ENCODE data around the gene PGBD1.
A peak's percentile ranks its signal among the peaks of the same experiment; 100 is the strongest.

Gene PGBD1

GRCh38 chr6:28326371-28326948 lies 45.1 kb downstream of the PGBD1 start:
- Mint-ChIP-seq H3K27me3 (ENCODE audit: low read depth, poor library complexity) (peaks cover 8% of the 10 kb centered on the region), H3K36me3 (ENCODE audit: low read depth) (peaks cover 77% of the 10 kb centered on the region), H3K9me3 (peaks cover 80% of the 10 kb centered on the region), H3K27ac (no peak overlapping the region), H3K4me3 (no peak overlapping the region), H3K4me1 (no peaks in the 10 kb centered on the region)
- no peak for DNase-seq
- TF ChIP-seq CTCF (IDR thresholded peaks at IDR 0.05), result no peak

GRCh38 chr6:28330041-28330440 lies 48.7 kb downstream of the PGBD1 start:
- peaks cover 70% of the 10 kb centered on the region for H3K9me3 Mint-ChIP-seq
- H3K27me3 Mint-ChIP-seq (ENCODE audit: low read depth, poor library complexity), result peaks cover 3% of the 10 kb centered on the region
- H3K36me3 Mint-ChIP-seq (ENCODE audit: low read depth), result peaks cover 79% of the 10 kb centered on the region

GRCh38 chr6:28333047-28333446 lies 51.7 kb downstream of the PGBD1 start:
- peaks cover 3% of the 10 kb centered on the region for H3K27me3 Mint-ChIP-seq (ENCODE audit: low read depth, poor library complexity)
- no peak for DNase-seq
- peaks cover 18% of the 10 kb centered on the region for H3K4me1 Mint-ChIP-seq
- H3K4me3 Mint-ChIP-seq, result no peak overlapping the region
- TF ChIP-seq CTCF (IDR thresholded peaks at IDR 0.05), result no peak
- peaks cover 40% of the 10 kb centered on the region for H3K9me3 Mint-ChIP-seq
- peaks cover 49% of the 10 kb centered on the region for H3K36me3 Mint-ChIP-seq (ENCODE audit: low read depth)
- no peak overlapping the region for H3K27ac Mint-ChIP-seq

More at GRCh38 chr6:28330041-28330440, 48.7 kb downstream of the PGBD1 start:
- H3K27ac Mint-ChIP-seq, result no peak overlapping the region
- no peak for DNase-seq
- peaks cover 17% of the 10 kb centered on the region for H3K4me1 Mint-ChIP-seq
- no peak for TF ChIP-seq CTCF (IDR thresholded peaks at IDR 0.05)
- no peak overlapping the region for H3K4me3 Mint-ChIP-seq

- H3K27me3 Mint-ChIP-seq (ENCODE audit: low read depth, poor library complexity), result peaks cover 3% of the 10 kb centered on the region
- no peak for TF ChIP-seq CTCF (IDR thresholded peaks at IDR 0.05)
These were observed 52.2 kb downstream of the PGBD1 start for GRCh38 chr6:28333599-28334018.

GRCh38 chr6:28334286-28335039 lies 53.1 kb downstream of the PGBD1 start:
- Mint-ChIP-seq H3K4me3 (no peak overlapping the region), H3K36me3 (ENCODE audit: low read depth) (peaks cover 35% of the 10 kb centered on the region), H3K9me3 (peaks cover 26% of the 10 kb centered on the region), H3K27ac (no peak overlapping the region), H3K4me1 (peaks cover 18% of the 10 kb centered on the region), H3K27me3 (ENCODE audit: low read depth, poor library complexity) (no peaks in the 10 kb centered on the region)
- DNase-seq, result no peak
- TF ChIP-seq CTCF (IDR thresholded peaks at IDR 0.05), result no peak

More at GRCh38 chr6:28333599-28334018, 52.2 kb downstream of the PGBD1 start:
- Mint-ChIP-seq H3K4me1 (peaks cover 18% of the 10 kb centered on the region), H3K9me3 (peaks cover 35% of the 10 kb centered on the region), H3K36me3 (ENCODE audit: low read depth) (peaks cover 44% of the 10 kb centered on the region), H3K4me3 (peak overlapping the region; percentile 23), H3K27ac (no peak overlapping the region)
- no peak for DNase-seq
